GM18505 (cell line): ENCODE data around the gene RFTN2.
"Not testable (repeated sequence)": the region's sequence is repeated elsewhere in the genome, so short reads cannot be mapped to it uniquely, and the experiment has no call there.

Source experiments
- ATAC-seq: cut with Tn5 transposase; IDR thresholded peaks from one replicate; pipeline ENCODE4 v1.9.1; 2021; ENCODE audit not compliant: unreplicated experiment
- POLR2A ChIP-seq: IDR thresholded peaks from 4 replicates; pipeline ENCODE4 v1.6.1; 2011; ENCODE audit warnings: borderline replicate concordance; ENCODE audit not compliant: insufficient read depth, insufficient read length; ENCODE audit errors: extremely low read depth

Gene RFTN2

GRCh38 chr2:197700960-197701359 lies 25.6 kb upstream of the RFTN2 start:
- no peak for TF ChIP-seq POLR2A
- no peak for ATAC-seq

- not testable (repeated sequence) for ATAC-seq
Measured at GRCh38 chr2:197699724-197700123, 24.3 kb upstream of the RFTN2 start.

GRCh38 chr2:197696571-197696970 lies 21.2 kb upstream of the RFTN2 start:
- not testable (repeated sequence) for ATAC-seq

GRCh38 chr2:197695971-197696370 lies 20.6 kb upstream of the RFTN2 start:
- ATAC-seq = not testable (repeated sequence)

GRCh38 chr2:197695206-197695605 lies 19.8 kb upstream of the RFTN2 start:
- ATAC-seq = not testable (repeated sequence)

GRCh38 chr2:197677483-197677882 lies 2.1 kb upstream of the RFTN2 start:
- TF ChIP-seq POLR2A = no peak
- ATAC-seq = no peak

GRCh38 chr2:197677056-197677455 lies 1.7 kb upstream of the RFTN2 start:
- no peak for ATAC-seq
- TF ChIP-seq POLR2A = no peak

- TF ChIP-seq POLR2A = no peak
- no peak for ATAC-seq
Measured at GRCh38 chr2:197675711-197676188, 363 bp upstream of the RFTN2 start.

GRCh38 chr2:197674591-197674990 lies 796 bp downstream of the RFTN2 start:
- ATAC-seq = no peak
- TF ChIP-seq POLR2A = no peak

GRCh38 chr2:197674060-197674459 lies 1.3 kb downstream of the RFTN2 start:
- TF ChIP-seq POLR2A = no peak
- ATAC-seq = no peak

- no peak for ATAC-seq
- TF ChIP-seq POLR2A = no peak
Measured at GRCh38 chr2:197673606-197674005, 1.8 kb downstream of the RFTN2 start.

GRCh38 chr2:197673106-197673505 lies 2.3 kb downstream of the RFTN2 start:
- no peak for TF ChIP-seq POLR2A
- ATAC-seq = no peak

- no peak for ATAC-seq
- no peak for TF ChIP-seq POLR2A
Measured at GRCh38 chr2:197672371-197672893, 3.0 kb downstream of the RFTN2 start.

- TF ChIP-seq POLR2A = no peak
- ATAC-seq = no peak
Measured at GRCh38 chr2:197669077-197669476, 6.3 kb downstream of the RFTN2 start.

- no peak for TF ChIP-seq POLR2A
- no peak for ATAC-seq
Measured at GRCh38 chr2:197668296-197668695, 7.1 kb downstream of the RFTN2 start.
